K562 (cell line): ENCODE data around the gene YES1. TPM values are rescaled to one million over a fixed set of nuclear protein-coding genes. Genes with fewer than 3 reads are reported as not detected.

ENCODE experiments used
- ARID3A ChIP-seq: IDR thresholded peaks from 2 replicates; pipeline ENCODE4 v1.6.1; 2012; ENCODE audit warnings: low read depth, low read length, improper control_type of control experiment, borderline replicate concordance
- HDAC1 ChIP-seq, 2 experiments: fragments of 450-650 bp; IDR thresholded peaks; 2 replicates each; pipeline ENCODE4 v1.6.1; 2016 to 2017; ENCODE audit warnings: inconsistent platforms in 1 of 2, mild to moderate bottlenecking in 1 of 2, moderate library complexity in 1 of 2
- HDAC2 ChIP-seq: fragments of 450-650 bp; IDR thresholded peaks from 2 replicates; pipeline ENCODE4 v1.6.1; 2016; ENCODE audit warnings: mild to moderate bottlenecking
- ILF3 ChIP-seq: fragments of 450-650 bp; IDR thresholded peaks from 2 replicates; pipeline ENCODE4 v1.6.1; 2018; ENCODE audit warnings: antibody characterized with exemption, mild to moderate bottlenecking, moderate library complexity, borderline replicate concordance
- JUND ChIP-seq, 2 experiments: IDR thresholded peaks; 2 replicates in 1 of 2; 3 replicates in 1 of 2; pipeline ENCODE4 v1.6.1; 2011; ENCODE audit warnings: borderline replicate concordance in 2 of 2, low read depth in 2 of 2, low read length in 2 of 2, improper control_type of control experiment in 1 of 2, missing biosample characterization in 1 of 2, missing genetic modification characterization in 1 of 2, missing genetic modification reagents in 1 of 2
- KDM2B ChIP-seq: fragments of 250-450 bp; sonication (Bioruptor Pico); IDR thresholded peaks from 2 replicates; pipeline ENCODE4 v1.8.0; 2021; ENCODE audit warnings: mild to moderate bottlenecking, moderate library complexity
- MECOM ChIP-seq: fragments of 250-450 bp; sonication (Bioruptor Pico); IDR thresholded peaks from 2 replicates; pipeline ENCODE4 v1.8.0; 2022; ENCODE audit warnings: inconsistent platforms
- MIER1 ChIP-seq: fragments of 450-650 bp; IDR thresholded peaks from 2 replicates; pipeline ENCODE4 v1.6.1; 2016; ENCODE audit warnings: antibody characterized with exemption, mild to moderate bottlenecking, low read depth
- MTA1 ChIP-seq: fragments of 450-650 bp; IDR thresholded peaks from 2 replicates; pipeline ENCODE4 v1.6.1; 2017; ENCODE audit warnings: borderline replicate concordance
- MTA3 ChIP-seq: fragments of 450-650 bp; formaldehyde crosslinking; IDR thresholded peaks from 2 replicates; pipeline ENCODE4 v1.6.1; 2017; ENCODE audit warnings: mild to moderate bottlenecking, borderline replicate concordance
- NCOA6 ChIP-seq: fragments of 450-650 bp; IDR thresholded peaks from 2 replicates; pipeline ENCODE4 v1.6.1; 2017; ENCODE audit warnings: mild to moderate bottlenecking
- NKRF ChIP-seq: fragments of 450-650 bp; IDR thresholded peaks from 2 replicates; pipeline ENCODE4 v1.6.1; 2016; ENCODE audit warnings: borderline replicate concordance
- NRF1 ChIP-seq, 2 experiments: fragments of 450-650 bp; IDR thresholded peaks in 1 of 2; conservative IDR thresholded peaks in 1 of 2; 2 replicates each; pipeline ENCODE4 v1.6.1; 2014; ENCODE audit warnings: mild to moderate bottlenecking in 2 of 2
- PHB2 ChIP-seq: fragments of 450-650 bp; IDR thresholded peaks from 2 replicates; pipeline ENCODE4 v1.6.1; 2017; ENCODE audit warnings: low read depth
- RNF2 ChIP-seq: sonication (generic); IDR thresholded peaks from 2 replicates; pipeline ENCODE4 v1.6.1; 2016
- TOE1 ChIP-seq, 2 experiments: fragments of 450-650 bp in 1 of 2; sonication (generic) in 1 of 2; formaldehyde crosslinking in 1 of 2; IDR thresholded peaks; 2 replicates each; pipeline versions ENCODE4 v1.7.1 to v1.8.0; 2016 to 2022; ENCODE audit warnings: borderline replicate concordance in 2 of 2, mild to moderate bottlenecking in 2 of 2, antibody characterized with exemption in 1 of 2, inconsistent platforms in 1 of 2, low read depth in 1 of 2, missing genetic modification reagents in 1 of 2, moderate library complexity in 1 of 2
- ZNF232 ChIP-seq: sonication (generic); formaldehyde crosslinking; IDR thresholded peaks from 2 replicates; pipeline ENCODE4 v1.8.0; 2022; ENCODE audit warnings: mild to moderate bottlenecking, missing genetic modification reagents
- ZNF644 ChIP-seq: fragments of 200-800 bp; sonication (Bioruptor generic); IDR thresholded peaks from 2 replicates; pipeline ENCODE4 v1.6.1; 2016; ENCODE audit warnings: low read depth, missing genetic modification characterization, missing compliant biosample characterization
- ZNF766 ChIP-seq: fragments of 200-800 bp; sonication (Bioruptor generic); conservative IDR thresholded peaks from 2 replicates; pipeline ENCODE4 v1.6.1; 2016; ENCODE audit warnings: missing genetic modification characterization, missing compliant biosample characterization
- polyA plus RNA-seq, 8 experiments: library from polyadenylated mRNA; depleted of rRNA in 4 of 8; stranded (reverse) in 5 of 8; unstranded in 3 of 8; fragments of >200 nt; fragmentation: Nextera tagmentation in 2 of 8; fragmentation: Illumina TruSeq in 1 of 8; extraction: Ambion mirVana in 2 of 8; extraction: Trizol in 1 of 8; gene quantifications; 2 replicates each; pipeline versions ENCODE4 v1.2.1 to v1.2.3, GENCODE V29; 2011 to 2014; ENCODE audit warnings: inconsistent platforms in 1 of 8, missing spikeins in 1 of 8
- total RNA-seq, 7 experiments: library from RNA; depleted of rRNA in 6 of 7; stranded (reverse); fragments of >200 nt in 6 of 7; fragmentation: Illumina TruSeq in 2 of 7; extraction: Trizol in 2 of 7; gene quantifications; 2 replicates each; pipeline versions ENCODE4 v1.2.1 to v1.2.3, GENCODE V29; 2011 to 2021; ENCODE audit warnings: low replicate concordance in 1 of 7
- TF ChIP-seq, protein P1 (sequence below), 3 experiments: IDR thresholded peaks in 2 of 3; conservative IDR thresholded peaks in 1 of 3; 2 replicates each; pipeline ENCODE4 v1.5.1; 2011 to 2012; ENCODE audit warnings: low read length in 3 of 3, mild to moderate bottlenecking in 3 of 3, control low read depth in 2 of 3, improper control_type of control experiment in 1 of 3, inconsistent platforms in 1 of 3, low read depth in 1 of 3, mixed read lengths in 1 of 3, moderate library complexity in 1 of 3; ENCODE audit not compliant: insufficient read depth in 2 of 3

YES1 gene
- total and polyA plus RNA-seq, 9 of the 15 experiments (the other 6 are each of a cell fraction or from before 2014, with no cell fraction given) = 37.2 to 115 (median 77.7) TPM

DNA sequence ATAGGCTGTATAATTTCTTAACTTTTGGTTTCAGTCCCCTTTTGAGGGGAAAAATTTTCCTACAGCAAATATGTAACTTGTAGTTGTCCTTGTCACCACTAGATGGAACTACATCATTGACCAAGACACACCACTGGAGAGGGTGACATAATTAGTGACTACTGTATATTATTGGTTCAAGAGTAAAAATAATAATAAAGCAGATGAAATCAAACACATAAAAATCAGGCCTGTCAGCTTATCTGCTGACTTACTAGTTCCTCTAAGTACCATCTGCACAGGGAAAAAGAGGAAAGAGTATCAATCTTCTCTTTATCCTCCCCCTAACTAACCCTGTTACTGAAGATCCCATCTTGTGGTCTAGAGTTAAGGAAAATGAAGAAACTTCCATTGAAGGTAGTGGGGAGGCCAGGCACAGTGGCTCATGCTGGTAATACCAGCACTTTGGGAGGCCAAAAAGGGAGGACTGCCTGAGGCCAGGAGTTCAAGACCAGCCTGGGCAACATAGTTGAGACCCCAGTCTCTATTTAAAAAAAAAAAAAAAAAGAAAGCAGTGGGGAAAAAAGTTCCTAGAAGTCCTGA, 70.0 kb downstream of the YES1 start (continued):
- peak; percentile 72 for TF ChIP-seq JUND (IDR thresholded peaks at IDR 0.05; ENCODE audit: borderline replicate concordance, low read depth, low read length)
- TF ChIP-seq JUND (tag; IDR thresholded peaks at IDR 0.05; ENCODE audit: borderline replicate concordance, low read depth, low read length) = peak; percentile 87
- no peak for TF ChIP-seq NKRF
- no peak for TF ChIP-seq NCOA6
- peak; percentile 52; the same call in 1 of the 2 replicates for TF ChIP-seq ILF3
- TF ChIP-seq HDAC2 = 0 out of 2 replicates have a peak, but pooled peaks have one; percentile 24
- no peak for TF ChIP-seq ZNF644 (tag)
- peak; percentile 55; the same call in 1 of the 2 replicates for TF ChIP-seq MTA3
- TF ChIP-seq PHB2 = no peak
- no peak for TF ChIP-seq NRF1 (conservative IDR thresholded peaks at IDR 0.05 in 1 of 2, IDR thresholded peaks at IDR 0.05 in 1 of 2)
- 0 out of 2 replicates have a peak, but pooled peaks have one; percentile 12 for TF ChIP-seq TOE1 (IDR thresholded peaks at IDR 0.05; ENCODE audit: borderline replicate concordance)
- no peak for TF ChIP-seq TOE1 (CRISPR knock-in tag; IDR thresholded peaks at IDR 0.05; ENCODE audit: borderline replicate concordance, low read depth)
- TF ChIP-seq, protein P1, sequence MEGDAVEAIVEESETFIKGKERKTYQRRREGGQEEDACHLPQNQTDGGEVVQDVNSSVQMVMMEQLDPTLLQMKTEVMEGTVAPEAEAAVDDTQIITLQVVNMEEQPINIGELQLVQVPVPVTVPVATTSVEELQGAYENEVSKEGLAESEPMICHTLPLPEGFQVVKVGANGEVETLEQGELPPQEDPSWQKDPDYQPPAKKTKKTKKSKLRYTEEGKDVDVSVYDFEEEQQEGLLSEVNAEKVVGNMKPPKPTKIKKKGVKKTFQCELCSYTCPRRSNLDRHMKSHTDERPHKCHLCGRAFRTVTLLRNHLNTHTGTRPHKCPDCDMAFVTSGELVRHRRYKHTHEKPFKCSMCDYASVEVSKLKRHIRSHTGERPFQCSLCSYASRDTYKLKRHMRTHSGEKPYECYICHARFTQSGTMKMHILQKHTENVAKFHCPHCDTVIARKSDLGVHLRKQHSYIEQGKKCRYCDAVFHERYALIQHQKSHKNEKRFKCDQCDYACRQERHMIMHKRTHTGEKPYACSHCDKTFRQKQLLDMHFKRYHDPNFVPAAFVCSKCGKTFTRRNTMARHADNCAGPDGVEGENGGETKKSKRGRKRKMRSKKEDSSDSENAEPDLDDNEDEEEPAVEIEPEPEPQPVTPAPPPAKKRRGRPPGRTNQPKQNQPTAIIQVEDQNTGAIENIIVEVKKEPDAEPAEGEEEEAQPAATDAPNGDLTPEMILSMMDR (IDR thresholded peaks at IDR 0.05 in 2 of 3, conservative IDR thresholded peaks at IDR 0.05 in 1 of 3; ENCODE audit: insufficient read depth in 2 of 3, low read depth in 1 of 3, low read length in 3 of 3) = peak; percentile 69 to 92 (median 70); a peak in 5 of 6 replicates
- TF ChIP-seq ZNF232 (CRISPR knock-in tag) = no peak
- TF ChIP-seq MTA1 = peak; percentile 77; the same call in 1 of the 2 replicates
- TF ChIP-seq HDAC1 (IDR thresholded peaks at IDR 0.05) = peak in 1 of 2 experiments; percentile 17; a peak in 1 of 4 replicates
- TF ChIP-seq ARID3A = 0 out of 2 replicates have a peak, but pooled peaks have one; percentile 61
- no peak for TF ChIP-seq MIER1
- 0 out of 2 replicates have a peak, but pooled peaks have one; percentile 25 for TF ChIP-seq ZNF766 (CRISPR knock-in tag)
- TF ChIP-seq MECOM (CRISPR knock-in tag) = no peak
- TF ChIP-seq KDM2B = no peak
- no peak for TF ChIP-seq RNF2
